PC-3 (cell line): ENCODE measurements around the gene POR. TPM values are rescaled to one million over a fixed set of nuclear protein-coding genes. Genes with fewer than 3 reads are reported as not detected.

ENCODE experiments used
- ATAC-seq: fragments of 200-7000 bp; cut with Tn5 transposase; 2 replicates; pipeline ENCODE4 v1.9.1; 2020; ENCODE audit warnings: mild to moderate bottlenecking, moderate library complexity
- BruUV-seq: library from RNA; stranded (reverse); fragments of 400-500 nt; replicated peaks from 2 replicates; lab custom pipeline; 2021; lab: Mats Ljungman, UMichigan
- CTCF ChIA-PET: fragments of 300-600 bp; sonication (Branson Sonifier 250); formaldehyde crosslinking; loops from one replicate; lab custom pipeline; 2022; ENCODE audit warnings: antibody characterized with exemption; lab: Charles Lee
- POLR2A ChIA-PET: fragments of 300-600 bp; sonication (Branson Sonifier 250); formaldehyde crosslinking; loops from one replicate; lab custom pipeline; 2022; ENCODE audit warnings: antibody characterized with exemption; ENCODE audit not compliant: unreplicated experiment; lab: Charles Lee
- DNase-seq: peaks from one replicate; pipeline ENCODE4 v3.0.0-alpha.2; 2015
- H2AFZ ChIP-seq: fragments of 300-600 bp; sonication (generic); 2 replicates; pipeline ENCODE4 v1.6.0; 2016; ENCODE audit warnings: antibody characterized with exemption, low read length
- H3F3A ChIP-seq: fragments of 300-600 bp; sonication (generic); one replicate; pipeline ENCODE4 v1.6.0; 2017; ENCODE audit warnings: antibody characterized with exemption, low read length, control low read depth, mild to moderate bottlenecking; ENCODE audit not compliant: unreplicated experiment
- H3K27ac ChIP-seq: fragments of 300-600 bp; sonication (generic); 2 replicates; pipeline ENCODE4 v1.5.1; 2016; ENCODE audit warnings: mild to moderate bottlenecking, low read length
- H3K27me3 ChIP-seq: fragments of 300-600 bp; sonication (generic); 2 replicates; pipeline ENCODE4 v1.6.1; 2016; ENCODE audit warnings: low read length, mixed read lengths
- H3K36me3 ChIP-seq: fragments of 300-600 bp; sonication (generic); 2 replicates; pipeline ENCODE4 v1.6.1; 2016; ENCODE audit warnings: low read depth, mixed run types, low read length, mixed read lengths
- H3K4me1 ChIP-seq: fragments of 300-600 bp; sonication (generic); 2 replicates; pipeline ENCODE4 v1.5.1; 2016; ENCODE audit warnings: low read length; ENCODE audit not compliant: insufficient read depth
- H3K4me2 ChIP-seq: fragments of 300-600 bp; sonication (generic); 2 replicates; pipeline ENCODE4 v1.6.0; 2016; ENCODE audit warnings: low read length
- H3K4me3 ChIP-seq: fragments of 300-600 bp; sonication (generic); 2 replicates; pipeline ENCODE4 v1.5.1; 2016; ENCODE audit warnings: mild to moderate bottlenecking, low read length, mixed read lengths
- H3K79me2 ChIP-seq: fragments of 300-600 bp; sonication (generic); 2 replicates; pipeline ENCODE4 v1.6.1; 2017; ENCODE audit warnings: low read length, mixed read lengths
- H3K9ac ChIP-seq: fragments of 300-600 bp; sonication (generic); 2 replicates; pipeline ENCODE4 v1.6.0; 2016; ENCODE audit warnings: mild to moderate bottlenecking, low read length
- H3K9me2 ChIP-seq: fragments of 300-600 bp; sonication (generic); replicated peaks from 2 replicates; pipeline ENCODE4 v1.6.1; 2016; ENCODE audit warnings: mixed run types, low read length, mixed read lengths
- H3K9me3 ChIP-seq: fragments of 300-600 bp; sonication (generic); 2 replicates; pipeline ENCODE4 v1.6.1; 2016; ENCODE audit warnings: low read length, mixed read lengths
- H4K20me1 ChIP-seq: fragments of 300-600 bp; sonication (generic); 2 replicates; pipeline ENCODE4 v1.6.1; 2016; ENCODE audit warnings: low read length, mixed read lengths
- EZH2 ChIP-seq: fragments of 300-600 bp; sonication (generic); IDR thresholded peaks from one replicate; pipeline ENCODE4 v1.6.1; 2017; ENCODE audit warnings: antibody characterized with exemption, mild to moderate bottlenecking, low read length; ENCODE audit not compliant: unreplicated experiment
- EZH2phosphoT487 ChIP-seq: fragments of 300-600 bp; sonication (generic); IDR thresholded peaks from 2 replicates; pipeline ENCODE4 v1.6.1; 2018; ENCODE audit warnings: mild to moderate bottlenecking, antibody characterized with exemption, low read length, borderline replicate concordance
- intact Hi-C: fragments of 100-400 bp; cut with micrococcal nuclease; formaldehyde crosslinking; loops from 2 replicates; pipeline ENCODE4 v1.9.0; 2023
- total RNA-seq: library from RNA; depleted of rRNA; stranded (reverse); fragments of >200 nt; gene quantifications from 2 replicates; pipeline ENCODE4 v1.2.3, GENCODE V29; 2014
- TF ChIP-seq, protein P1 (sequence below): fragments of 300-600 bp; sonication (generic); conservative IDR thresholded peaks from 2 replicates; pipeline ENCODE4 v1.5.1; 2017; ENCODE audit warnings: antibody characterized with exemption, low read depth, mild to moderate bottlenecking, low read length

Gene POR
- total RNA-seq, 1 experiment from 2014 or later = 112 TPM

DNA sequence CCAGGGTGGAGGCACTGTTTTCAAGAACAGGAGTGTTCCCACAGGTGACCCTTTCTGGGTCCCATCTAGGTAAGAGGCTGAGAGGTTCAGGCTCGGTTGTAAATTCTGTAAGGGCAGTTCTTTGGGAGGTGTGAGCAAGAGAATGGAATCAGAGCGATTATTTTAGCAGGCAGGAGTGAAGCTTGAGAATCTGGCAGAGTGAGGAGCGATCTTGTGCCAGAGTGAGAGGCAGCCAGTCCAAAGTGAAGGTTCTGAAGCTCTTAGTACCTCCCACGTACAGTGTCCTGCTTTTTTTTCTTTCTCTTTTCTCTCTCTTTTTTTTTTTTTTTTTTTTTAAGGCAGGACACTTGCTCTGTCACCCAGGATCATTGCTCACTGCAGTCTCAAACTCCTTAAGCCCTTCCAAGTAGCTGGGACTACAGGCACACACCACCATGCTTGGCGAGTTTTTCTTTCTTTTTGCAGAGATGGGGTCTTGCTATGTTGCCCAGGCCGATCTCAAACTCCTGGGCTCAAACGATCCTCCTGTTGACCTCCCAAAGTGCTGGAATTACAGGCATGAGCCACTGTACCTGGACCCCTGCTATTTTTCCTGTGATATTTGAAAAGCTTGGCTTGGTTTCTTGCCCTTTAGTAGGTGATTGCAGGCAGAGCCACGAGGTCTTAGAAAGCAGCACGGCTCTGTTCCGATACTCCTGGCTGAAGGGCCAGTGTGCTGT lies 10.9 kb downstream of the POR start:
- BruUV-seq = no TSS peak
- Histone ChIP-seq H3K79me2 (peaks cover 67% of the 10 kb centered on the region), H3K27me3 (no peaks in the 10 kb centered on the region), H3K9ac (no peak overlapping the region), H3K4me1 (no peaks in the 10 kb centered on the region), H3K27ac (no peak overlapping the region), H3K36me3 (no peaks in the 10 kb centered on the region; the same call in 1 of the 2 replicates), H3F3A (no peaks in the 10 kb centered on the region), H2AFZ (no peak overlapping the region), H3K4me3 (no peak overlapping the region), H3K9me3 (no peaks in the 10 kb centered on the region), H3K4me2 (no peak overlapping the region), H4K20me1 (no peaks in the 10 kb centered on the region; the same call in 1 of the 2 replicates), H3K9me2 (no peaks in the 10 kb centered on the region)
- POLR2A ChIA-PET = no interaction called here
- ATAC-seq = no peak
- TF ChIP-seq EZH2 (no peak), EZH2phosphoT487 (no peak)
- TF ChIP-seq, protein P1, sequence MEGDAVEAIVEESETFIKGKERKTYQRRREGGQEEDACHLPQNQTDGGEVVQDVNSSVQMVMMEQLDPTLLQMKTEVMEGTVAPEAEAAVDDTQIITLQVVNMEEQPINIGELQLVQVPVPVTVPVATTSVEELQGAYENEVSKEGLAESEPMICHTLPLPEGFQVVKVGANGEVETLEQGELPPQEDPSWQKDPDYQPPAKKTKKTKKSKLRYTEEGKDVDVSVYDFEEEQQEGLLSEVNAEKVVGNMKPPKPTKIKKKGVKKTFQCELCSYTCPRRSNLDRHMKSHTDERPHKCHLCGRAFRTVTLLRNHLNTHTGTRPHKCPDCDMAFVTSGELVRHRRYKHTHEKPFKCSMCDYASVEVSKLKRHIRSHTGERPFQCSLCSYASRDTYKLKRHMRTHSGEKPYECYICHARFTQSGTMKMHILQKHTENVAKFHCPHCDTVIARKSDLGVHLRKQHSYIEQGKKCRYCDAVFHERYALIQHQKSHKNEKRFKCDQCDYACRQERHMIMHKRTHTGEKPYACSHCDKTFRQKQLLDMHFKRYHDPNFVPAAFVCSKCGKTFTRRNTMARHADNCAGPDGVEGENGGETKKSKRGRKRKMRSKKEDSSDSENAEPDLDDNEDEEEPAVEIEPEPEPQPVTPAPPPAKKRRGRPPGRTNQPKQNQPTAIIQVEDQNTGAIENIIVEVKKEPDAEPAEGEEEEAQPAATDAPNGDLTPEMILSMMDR = no peak
- intact Hi-C loops = no loop called here
- CTCF ChIA-PET = no interaction called here
- DNase-seq = no peak

DNA sequence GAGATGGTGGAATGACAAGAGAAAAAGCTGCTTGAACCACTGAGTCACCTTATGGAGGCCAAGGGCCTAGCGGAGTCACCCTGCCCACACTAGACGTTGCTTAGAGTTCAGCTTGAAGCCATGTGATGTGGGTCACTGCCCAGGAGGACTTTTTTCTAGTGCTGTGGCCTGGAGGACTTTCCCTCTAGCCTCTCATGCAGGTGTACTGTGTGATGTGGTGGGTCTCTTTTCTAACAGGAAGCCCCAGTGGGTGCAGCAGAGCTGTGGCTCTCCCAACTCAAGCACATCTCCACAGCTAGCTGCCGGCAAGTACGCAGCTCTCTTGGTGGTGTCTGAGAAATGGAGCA lies 13.6 kb downstream of the POR start:
- H3K4me3 ChIP-seq = no peak overlapping the region
- H3K9ac ChIP-seq = no peak overlapping the region
- H3K79me2 ChIP-seq = peaks cover 51% of the 10 kb centered on the region
- DNase-seq (no peak), ATAC-seq (no peak)
- H2AFZ ChIP-seq = no peak overlapping the region
- no peaks in the 10 kb centered on the region; the same call in 1 of the 2 replicates for H4K20me1 ChIP-seq
- H3K36me3 ChIP-seq = no peaks in the 10 kb centered on the region
- H3K9me2 ChIP-seq = no peaks in the 10 kb centered on the region
- H3K4me1 ChIP-seq = no peaks in the 10 kb centered on the region
- intact Hi-C loops = no loop called here
- ChIA-PET CTCF (no interaction called here), POLR2A (interaction anchor here (0.5 kb wide), 1 partner anchor 13 kb away, joined by 3 read pairs; no protein-coding TSS in a partner anchor)
- no peak overlapping the region for H3K4me2 ChIP-seq
- no peaks in the 10 kb centered on the region for H3F3A ChIP-seq
- no TSS peak for BruUV-seq
- TF ChIP-seq EZH2 (no peak), EZH2phosphoT487 (no peak)
- TF ChIP-seq, protein P1 = no peak
- H3K9me3 ChIP-seq = no peaks in the 10 kb centered on the region
- H3K27me3 ChIP-seq = no peaks in the 10 kb centered on the region
- H3K27ac ChIP-seq = no peak overlapping the region

DNA sequence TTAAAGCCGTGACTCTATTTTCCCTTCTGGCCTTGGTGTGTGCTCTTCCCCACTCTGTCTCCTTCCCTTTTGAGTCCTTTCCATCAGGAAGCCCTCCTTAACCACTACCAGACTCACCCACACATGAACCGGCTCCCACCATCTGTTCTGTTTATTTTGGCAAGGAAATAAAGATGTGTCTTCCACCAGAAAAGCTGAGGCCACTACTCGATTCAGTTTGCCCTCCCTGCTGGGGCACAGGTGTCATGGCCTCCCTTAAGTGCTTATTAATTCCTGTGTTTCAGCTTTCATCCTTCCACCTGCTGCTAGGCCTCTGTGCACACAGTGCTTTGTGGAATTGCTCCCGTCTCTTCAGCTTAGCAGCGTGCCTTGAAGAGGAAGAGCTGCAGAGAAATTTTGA lies 16.7 kb downstream of the POR start:
- H3K27ac ChIP-seq = no peak overlapping the region
- H3K79me2 ChIP-seq = peaks cover 45% of the 10 kb centered on the region

More for the DNA sequence above, 16.7 kb downstream of the POR start:
- ChIA-PET POLR2A (no interaction called here), CTCF (no interaction called here)
- TF ChIP-seq EZH2 (no peak), EZH2phosphoT487 (no peak)
- TF ChIP-seq, protein P1 = no peak
- DNase-seq = no peak
- Histone ChIP-seq H3K27me3 (no peaks in the 10 kb centered on the region), H3F3A (no peaks in the 10 kb centered on the region), H3K4me3 (no peak overlapping the region), H4K20me1 (no peaks in the 10 kb centered on the region; the same call in 1 of the 2 replicates), H3K9ac (no peak overlapping the region), H3K9me2 (no peaks in the 10 kb centered on the region), H2AFZ (no peak overlapping the region), H3K4me2 (no peak overlapping the region), H3K9me3 (no peaks in the 10 kb centered on the region), H3K36me3 (no peaks in the 10 kb centered on the region), H3K4me1 (peaks cover 8% of the 10 kb centered on the region; the same call in 1 of the 2 replicates)
- intact Hi-C loops = no loop called here
- ATAC-seq = no peak
- BruUV-seq = no TSS peak
